Measurements from ENCODE around the gene SLC40A1.

SLC40A1 gene

DNA sequence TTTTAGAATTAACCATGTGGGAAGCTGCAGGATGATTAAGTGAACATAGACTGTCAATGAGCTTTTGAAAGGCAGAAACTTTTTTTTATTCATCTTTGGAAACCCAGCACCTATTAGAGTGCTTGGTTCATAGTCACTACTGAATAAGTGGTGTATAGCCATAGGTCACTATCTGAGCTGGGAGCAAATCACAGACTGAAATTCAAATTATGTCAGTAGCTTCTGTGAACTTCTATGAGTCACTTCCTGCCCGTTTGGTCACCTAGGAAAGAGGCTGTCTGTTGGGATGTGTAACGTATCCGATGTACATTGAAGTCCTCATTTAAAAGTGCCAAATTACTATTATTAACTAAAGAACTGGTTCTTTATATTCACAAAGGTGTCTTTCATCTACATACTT is 20.5 kb upstream of the SLC40A1 start:
- Histone ChIP-seq H3K4me1 (ENCODE audit: control insufficient read depth, low read length) (no peaks in the 10 kb centered on the region), H4K20me1 (ENCODE audit: control insufficient read depth, insufficient read depth, low read depth, low read length) (no peaks in the 10 kb centered on the region), H3K27ac (ENCODE audit: low read depth, low read length) (no peak overlapping the region), H3K79me2 (ENCODE audit: control insufficient read depth, low read length) (no peaks in the 10 kb centered on the region), H3K9me2 (replicated peaks; ENCODE audit: control insufficient read depth, low read length) (no peaks in the 10 kb centered on the region; the same call in 1 of the 2 replicates), H3K27me3 (ENCODE audit: control insufficient read depth, low read length) (no peaks in the 10 kb centered on the region), H3K4me2 (ENCODE audit: low read length) (no peak overlapping the region), H3K4me3 (ENCODE audit: low read length) (no peak overlapping the region), H3K36me3 (ENCODE audit: control insufficient read depth, low read length) (no peaks in the 10 kb centered on the region), H3F3A (ENCODE audit: control insufficient read depth, insufficient read depth) (no peaks in the 10 kb centered on the region), H3K9me3 (ENCODE audit: control insufficient read depth, insufficient read depth, low read length) (no peaks in the 10 kb centered on the region)
- TF ChIP-seq EZH2phosphoT487 (IDR thresholded peaks at IDR 0.05; ENCODE audit: borderline replicate concordance, low read length) = no peak
- TF ChIP-seq, protein P1, sequence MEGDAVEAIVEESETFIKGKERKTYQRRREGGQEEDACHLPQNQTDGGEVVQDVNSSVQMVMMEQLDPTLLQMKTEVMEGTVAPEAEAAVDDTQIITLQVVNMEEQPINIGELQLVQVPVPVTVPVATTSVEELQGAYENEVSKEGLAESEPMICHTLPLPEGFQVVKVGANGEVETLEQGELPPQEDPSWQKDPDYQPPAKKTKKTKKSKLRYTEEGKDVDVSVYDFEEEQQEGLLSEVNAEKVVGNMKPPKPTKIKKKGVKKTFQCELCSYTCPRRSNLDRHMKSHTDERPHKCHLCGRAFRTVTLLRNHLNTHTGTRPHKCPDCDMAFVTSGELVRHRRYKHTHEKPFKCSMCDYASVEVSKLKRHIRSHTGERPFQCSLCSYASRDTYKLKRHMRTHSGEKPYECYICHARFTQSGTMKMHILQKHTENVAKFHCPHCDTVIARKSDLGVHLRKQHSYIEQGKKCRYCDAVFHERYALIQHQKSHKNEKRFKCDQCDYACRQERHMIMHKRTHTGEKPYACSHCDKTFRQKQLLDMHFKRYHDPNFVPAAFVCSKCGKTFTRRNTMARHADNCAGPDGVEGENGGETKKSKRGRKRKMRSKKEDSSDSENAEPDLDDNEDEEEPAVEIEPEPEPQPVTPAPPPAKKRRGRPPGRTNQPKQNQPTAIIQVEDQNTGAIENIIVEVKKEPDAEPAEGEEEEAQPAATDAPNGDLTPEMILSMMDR (IDR thresholded peaks at IDR 0.05; ENCODE audit: low read depth, low read length, poor library complexity, severe bottlenecking) = no peak

DNA sequence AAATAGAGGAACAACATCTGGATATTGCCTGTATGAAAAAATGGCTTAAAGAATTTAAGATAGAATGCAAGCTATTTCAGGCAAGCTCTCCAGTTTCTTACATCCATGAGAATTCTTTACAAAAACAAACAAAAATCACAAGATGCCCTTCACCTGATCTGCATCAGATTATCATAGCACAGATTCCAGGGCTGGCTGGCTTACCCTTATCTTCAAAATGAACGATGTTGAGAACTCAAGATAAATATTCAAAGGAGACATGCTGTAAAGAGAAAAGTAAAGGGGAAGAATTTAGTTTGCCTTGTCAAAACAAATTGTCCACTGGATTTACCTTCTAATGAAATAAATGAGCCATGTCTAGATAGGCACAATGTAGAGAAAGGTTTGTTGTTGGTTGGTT is 18.7 kb upstream of the SLC40A1 start:
- Histone ChIP-seq H4K20me1 (ENCODE audit: control insufficient read depth, insufficient read depth, low read depth, low read length) (no peaks in the 10 kb centered on the region), H3K4me3 (ENCODE audit: low read length) (no peak overlapping the region), H3K9me3 (ENCODE audit: control insufficient read depth, insufficient read depth, low read length) (no peaks in the 10 kb centered on the region), H3K27me3 (ENCODE audit: control insufficient read depth, low read length) (no peaks in the 10 kb centered on the region), H3K9me2 (replicated peaks; ENCODE audit: control insufficient read depth, low read length) (no peaks in the 10 kb centered on the region; the same call in 1 of the 2 replicates), H3K27ac (ENCODE audit: low read depth, low read length) (no peak overlapping the region), H3K4me2 (ENCODE audit: low read length) (no peak overlapping the region), H3K4me1 (ENCODE audit: control insufficient read depth, low read length) (no peaks in the 10 kb centered on the region), H3K36me3 (ENCODE audit: control insufficient read depth, low read length) (no peaks in the 10 kb centered on the region), H3F3A (ENCODE audit: control insufficient read depth, insufficient read depth) (no peaks in the 10 kb centered on the region), H3K79me2 (ENCODE audit: control insufficient read depth, low read length) (no peaks in the 10 kb centered on the region)
- TF ChIP-seq, protein P1 (IDR thresholded peaks at IDR 0.05; ENCODE audit: low read depth, low read length, poor library complexity, severe bottlenecking) = no peak
- no peak for TF ChIP-seq EZH2phosphoT487 (IDR thresholded peaks at IDR 0.05; ENCODE audit: borderline replicate concordance, low read length)

DNA sequence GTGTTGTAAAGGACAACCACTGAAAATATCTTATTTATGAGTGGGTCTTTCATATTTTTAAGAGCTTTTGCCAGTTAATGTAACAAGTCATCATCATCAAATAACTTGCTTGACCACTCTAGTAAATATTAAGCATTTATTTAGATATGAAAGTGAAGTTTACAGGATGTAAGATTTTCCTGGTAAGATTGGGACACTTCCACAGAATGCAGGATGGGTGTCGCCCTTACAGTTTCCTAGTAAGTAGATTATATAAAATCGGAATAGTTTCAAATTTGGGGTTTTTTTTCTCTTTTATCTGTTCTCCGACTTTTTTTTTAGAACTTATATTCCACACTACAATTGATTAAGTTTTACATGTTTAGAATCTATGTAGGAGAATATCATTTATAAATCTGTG is 14.8 kb upstream of the SLC40A1 start:
- H3K4me3 ChIP-seq (ENCODE audit: low read length) = no peak overlapping the region

More for the DNA sequence above, 14.8 kb upstream of the SLC40A1 start:
- H3F3A ChIP-seq (ENCODE audit: control insufficient read depth, insufficient read depth) = no peaks in the 10 kb centered on the region
- no peaks in the 10 kb centered on the region for H3K9me3 ChIP-seq (ENCODE audit: control insufficient read depth, insufficient read depth, low read length)
- H4K20me1 ChIP-seq (ENCODE audit: control insufficient read depth, insufficient read depth, low read depth, low read length) = no peaks in the 10 kb centered on the region
- TF ChIP-seq EZH2phosphoT487 (IDR thresholded peaks at IDR 0.05; ENCODE audit: borderline replicate concordance, low read length) = no peak
- TF ChIP-seq, protein P1 (IDR thresholded peaks at IDR 0.05; ENCODE audit: low read depth, low read length, poor library complexity, severe bottlenecking) = no peak
- H3K79me2 ChIP-seq (ENCODE audit: control insufficient read depth, low read length) = no peaks in the 10 kb centered on the region
- no peaks in the 10 kb centered on the region for H3K36me3 ChIP-seq (ENCODE audit: control insufficient read depth, low read length)
- H3K27me3 ChIP-seq (ENCODE audit: control insufficient read depth, low read length) = no peaks in the 10 kb centered on the region
- H3K4me1 ChIP-seq (ENCODE audit: control insufficient read depth, low read length) = no peaks in the 10 kb centered on the region
- no peaks in the 10 kb centered on the region; the same call in 1 of the 2 replicates for H3K9me2 ChIP-seq (replicated peaks; ENCODE audit: control insufficient read depth, low read length)
- no peak overlapping the region for H3K4me2 ChIP-seq (ENCODE audit: low read length)
- H3K27ac ChIP-seq (ENCODE audit: low read depth, low read length) = no peak overlapping the region

All from DOHH2 (cell line).